Naive thymus-derived CD4-positive, alpha-beta T cell (primary cell): ENCODE measurements around the gene PCSK1. TPM values are rescaled to one million over a fixed set of nuclear protein-coding genes. Genes with fewer than 3 reads are reported as not detected.
"Not testable (repeated sequence)": the region's sequence is repeated elsewhere in the genome, so short reads cannot be mapped to it uniquely, and the experiment has no call there.

ENCODE experiments used
- ATAC-seq: fragments of 150-1000 bp; cut with Tn5 transposase; 2 replicates; pipeline ENCODE4 v1.10.0; 2021; ENCODE audit warnings: mild to moderate bottlenecking, moderate library complexity
- CTCF ChIA-PET: fragments of 350-600 bp; sonication (Branson Sonifier 250); formaldehyde crosslinking; loops from one replicate; lab custom pipeline; 2021; ENCODE audit warnings: antibody characterized with exemption; lab: Charles Lee
- POLR2A ChIA-PET: fragments of 350-600 bp; sonication (Branson Sonifier 250); formaldehyde crosslinking; loops from one replicate; lab custom pipeline; 2021; ENCODE audit warnings: antibody characterized with exemption, inconsistent platforms; lab: Charles Lee
- DNase-seq, 9 donors: peaks; one replicate each; pipeline versions ENCODE4 v3.0.0 to v3.0.0-alpha.2; 2020 to 2022; ENCODE audit warnings: mixed read lengths in 1 of 9
- H3K27ac ChIP-seq: one replicate; pipeline ENCODE4 v1.7.0; 2013; ENCODE audit warnings: mild to moderate bottlenecking, low read depth, low read length, moderate library complexity
- H3K27me3 ChIP-seq, 2 donors: one replicate each; pipeline ENCODE4 v1.7.0; 2013; ENCODE audit warnings: low read length in 2 of 2, mild to moderate bottlenecking in 2 of 2, moderate library complexity in 2 of 2; ENCODE audit not compliant: control insufficient read depth in 2 of 2, insufficient read depth in 2 of 2
- H3K36me3 ChIP-seq, 3 experiments: 1 replicate in 2 of 3; 2 replicates in 1 of 3; pipeline ENCODE4 v1.7.0; 2013; ENCODE audit warnings: low read length in 3 of 3, mild to moderate bottlenecking in 3 of 3, moderate library complexity in 1 of 3; ENCODE audit not compliant: insufficient read depth in 3 of 3, control insufficient read depth in 2 of 3
- H3K4me1 ChIP-seq, 2 donors: one replicate each; pipeline ENCODE4 v1.7.0; 2013; ENCODE audit warnings: low read length in 2 of 2, mild to moderate bottlenecking in 2 of 2, moderate library complexity in 1 of 2; ENCODE audit not compliant: control insufficient read depth in 2 of 2, insufficient read depth in 2 of 2
- H3K4me3 ChIP-seq: 2 replicates; pipeline ENCODE4 v1.7.0; 2013; ENCODE audit warnings: mild to moderate bottlenecking, low read length
- H3K9me3 ChIP-seq, 3 experiments: 1 replicate in 2 of 3; 2 replicates in 1 of 3; pipeline ENCODE4 v1.7.0; 2013; ENCODE audit warnings: low read length in 3 of 3; ENCODE audit not compliant: control insufficient read depth in 2 of 3
- H3K27ac Mint-ChIP-seq, 9 donors: one replicate each; pipeline ENCODE4 v1.8.0; 2020 to 2022; ENCODE audit warnings: mixed read lengths in 9 of 9, mild to moderate bottlenecking in 8 of 9, moderate library complexity in 5 of 9, inconsistent platforms in 2 of 9
- H3K27me3 Mint-ChIP-seq, 5 donors: one replicate each; pipeline ENCODE4 v1.8.0; 2021 to 2022; ENCODE audit warnings: mixed read lengths in 5 of 5, mild to moderate bottlenecking in 1 of 5
- H3K36me3 Mint-ChIP-seq, 5 donors: one replicate each; pipeline ENCODE4 v1.8.0; 2020 to 2022; ENCODE audit warnings: mixed read lengths in 5 of 5, mild to moderate bottlenecking in 3 of 5, inconsistent platforms in 1 of 5
- H3K4me1 Mint-ChIP-seq, 7 donors: one replicate each; pipeline ENCODE4 v1.8.0; 2020 to 2022; ENCODE audit warnings: mixed read lengths in 7 of 7, mild to moderate bottlenecking in 3 of 7, inconsistent platforms in 1 of 7
- H3K4me3 Mint-ChIP-seq, 10 donors: one replicate each; pipeline ENCODE4 v1.8.0; 2020 to 2022; ENCODE audit warnings: mild to moderate bottlenecking in 10 of 10, mixed read lengths in 10 of 10, moderate library complexity in 6 of 10, inconsistent platforms in 2 of 10
- H3K9me3 Mint-ChIP-seq, 11 donors: one replicate each; pipeline ENCODE4 v1.8.0; 2020 to 2022; ENCODE audit warnings: mixed read lengths in 11 of 11, mild to moderate bottlenecking in 4 of 11, inconsistent platforms in 1 of 11, moderate library complexity in 1 of 11
- intact Hi-C, 2 donors: fragments of 100-400 bp; cut with micrococcal nuclease; formaldehyde crosslinking; loops; one replicate each; pipeline ENCODE4 v1.15.1; 2023
- polyA plus RNA-seq, 2 donors: library from polyadenylated mRNA; unstranded; fragments of 300-500 nt; fragmentation: Illumina TruSeq; gene quantifications; one replicate each; pipeline ENCODE4 v1.2.3, GENCODE V29; 2021
- total RNA-seq, 6 experiments: library from RNA in 5 of 6; stranded (reverse) in 5 of 6; gene quantifications; 1 replicate in 5 of 6; 2 replicates in 1 of 6; pipeline ENCODE4 v1.2.3 and lab custom pipeline; 2021 to 2026

PCSK1 gene
- total and polyA plus RNA-seq, 7 experiments from 2014 or later: not detected

GRCh38 chr5:96367337-96367736 is 65.7 kb downstream of the PCSK1 start:
- H3K4me3 ChIP-seq, H3K36me3 Mint-ChIP-seq, DNase-seq, H3K4me1 ChIP-seq, H3K4me1 Mint-ChIP-seq, ATAC-seq, H3K9me3 ChIP-seq, H3K4me3 Mint-ChIP-seq, POLR2A ChIA-PET, H3K27ac Mint-ChIP-seq, intact Hi-C loops, H3K27me3 ChIP-seq, H3K27ac ChIP-seq, CTCF ChIA-PET, H3K36me3 ChIP-seq: not testable (repeated sequence)
- peaks cover 0 to 36% (median 31%) of the 10 kb centered on the region in 5 donors for H3K27me3 Mint-ChIP-seq
- peaks cover 0 to 13% (median 2%) of the 10 kb centered on the region in 11 donors for H3K9me3 Mint-ChIP-seq

- peaks cover 0 to 52% (median 0%) of the 10 kb centered on the region in 5 donors for H3K27me3 Mint-ChIP-seq
- ChIA-PET CTCF (interaction anchor here (1.1 kb wide), 1 partner anchor 238 kb away, joined by 3 read pairs; no protein-coding TSS in a partner anchor), POLR2A (no interaction called here)
- no peaks in the 10 kb centered on the region for H3K27me3 ChIP-seq
- no peak for DNase-seq
- ATAC-seq: no peak
- peaks cover 0 to 2% (median 0%) of the 10 kb centered on the region in 11 donors for H3K9me3 Mint-ChIP-seq
- H3K27ac Mint-ChIP-seq: no peak overlapping the region
- no peak overlapping the region for H3K4me3 ChIP-seq
- no peaks in the 10 kb centered on the region for H3K4me1 Mint-ChIP-seq
- H3K4me1 ChIP-seq: no peaks in the 10 kb centered on the region
- no peaks in the 10 kb centered on the region for H3K36me3 ChIP-seq
- H3K36me3 Mint-ChIP-seq: no peaks in the 10 kb centered on the region
- intact Hi-C loops: no loop called here
- H3K27ac ChIP-seq: no peak overlapping the region
- H3K9me3 ChIP-seq: no peaks in the 10 kb centered on the region
- no peak overlapping the region for H3K4me3 Mint-ChIP-seq
These were observed 78.8 kb downstream of the PCSK1 start for GRCh38 chr5:96354237-96354636.

- peaks cover 0 to 2% (median 0%) of the 10 kb centered on the region in 11 donors for H3K9me3 Mint-ChIP-seq
- no peak for DNase-seq
- CTCF ChIA-PET: no interaction called here
These were observed 79.8 kb downstream of the PCSK1 start for GRCh38 chr5:96353220-96353619.

GRCh38 chr5:96350678-96351077 is 82.4 kb downstream of the PCSK1 start:
- Mint-ChIP-seq H3K36me3 (no peaks in the 10 kb centered on the region), H3K4me3 (no peak overlapping the region), H3K27ac (no peak overlapping the region), H3K9me3 (no peaks in the 10 kb centered on the region), H3K27me3 (peaks cover 0 to 35% (median 0%) of the 10 kb centered on the region in 5 donors), H3K4me1 (peaks cover 1 to 6% (median 6%) of the 10 kb centered on the region in 7 donors)
- CTCF ChIA-PET: no interaction called here
- Histone ChIP-seq H3K9me3 (no peaks in the 10 kb centered on the region), H3K4me1 (peaks cover 2% of the 10 kb centered on the region in 2 donors), H3K27ac (no peak overlapping the region), H3K4me3 (no peak overlapping the region), H3K27me3 (no peaks in the 10 kb centered on the region), H3K36me3 (no peaks in the 10 kb centered on the region)
- no peak for DNase-seq
- intact Hi-C loops: no loop called here
- POLR2A ChIA-PET: no interaction called here
- ATAC-seq: no peak

More at GRCh38 chr5:96353220-96353619, 79.8 kb downstream of the PCSK1 start:
- intact Hi-C loops: no loop called here
- Mint-ChIP-seq H3K4me3 (no peak overlapping the region), H3K27ac (no peak overlapping the region), H3K36me3 (no peaks in the 10 kb centered on the region), H3K27me3 (peaks cover 0 to 42% (median 0%) of the 10 kb centered on the region in 5 donors), H3K4me1 (no peaks in the 10 kb centered on the region)
- POLR2A ChIA-PET: no interaction called here
- no peaks in the 10 kb centered on the region for H3K27me3 ChIP-seq
- H3K4me3 ChIP-seq: no peak overlapping the region
- H3K4me1 ChIP-seq: no peaks in the 10 kb centered on the region
- H3K9me3 ChIP-seq: no peaks in the 10 kb centered on the region
- H3K36me3 ChIP-seq: no peaks in the 10 kb centered on the region
- no peak for ATAC-seq
- no peak overlapping the region for H3K27ac ChIP-seq

- H3K36me3 ChIP-seq: no peaks in the 10 kb centered on the region
- H3K4me1 ChIP-seq: peaks cover 6 to 7% of the 10 kb centered on the region in 2 donors
- Mint-ChIP-seq H3K27ac (no peak overlapping the region), H3K4me1 (peaks cover 5 to 18% (median 17%) of the 10 kb centered on the region in 7 donors), H3K9me3 (no peaks in the 10 kb centered on the region), H3K27me3 (peaks cover 0 to 46% (median 4%) of the 10 kb centered on the region in 5 donors), H3K4me3 (no peak overlapping the region), H3K36me3 (no peaks in the 10 kb centered on the region)
- no peak overlapping the region for H3K27ac ChIP-seq
- intact Hi-C loops: loop anchor here in 1 of 2 donors (10.0 kb wide), 1 partner anchor 406 kb away; no protein-coding TSS in a partner anchor
- no peak for DNase-seq
- ChIA-PET POLR2A (no interaction called here), CTCF (no interaction called here)
- H3K9me3 ChIP-seq: no peaks in the 10 kb centered on the region
- H3K27me3 ChIP-seq: no peaks in the 10 kb centered on the region
- H3K4me3 ChIP-seq: no peak overlapping the region
- ATAC-seq: no peak
These were observed 84.5 kb downstream of the PCSK1 start for GRCh38 chr5:96348536-96348935.

GRCh38 chr5:96347502-96348292 is 85.4 kb downstream of the PCSK1 start:
- Histone ChIP-seq H3K27me3 (no peaks in the 10 kb centered on the region), H3K4me3 (no peak overlapping the region), H3K4me1 (peaks cover 6 to 7% of the 10 kb centered on the region in 2 donors), H3K36me3 (no peaks in the 10 kb centered on the region), H3K27ac (no peak overlapping the region), H3K9me3 (no peaks in the 10 kb centered on the region)
- Mint-ChIP-seq H3K36me3 (no peaks in the 10 kb centered on the region), H3K4me1 (peaks cover 5 to 18% (median 17%) of the 10 kb centered on the region in 7 donors), H3K27ac (no peak overlapping the region), H3K9me3 (no peaks in the 10 kb centered on the region), H3K4me3 (no peak overlapping the region), H3K27me3 (peaks cover 0 to 46% (median 5%) of the 10 kb centered on the region in 5 donors)
- intact Hi-C loops: loop anchor here in 1 of 2 donors (10.0 kb wide), 1 partner anchor 407 kb away; no protein-coding TSS in a partner anchor
- ChIA-PET CTCF (interaction anchor here (0.9 to 1.0 kb wide), 2 partner anchors 8 to 255 kb away, joined by 3 to 4 read pairs; no protein-coding TSS in a partner anchor), POLR2A (no interaction called here)
- DNase-seq (no peak), ATAC-seq (no peak)
